Suppressor macrophage treated with lipopolysaccharide for 4 hours (primary cell): Measurements from ENCODE around the gene TMPRSS15.

Source experiments
- DNase-seq: peaks from one replicate; pipeline ENCODE4 v3.0.0-alpha.2; 2020

TMPRSS15 gene

DNA sequence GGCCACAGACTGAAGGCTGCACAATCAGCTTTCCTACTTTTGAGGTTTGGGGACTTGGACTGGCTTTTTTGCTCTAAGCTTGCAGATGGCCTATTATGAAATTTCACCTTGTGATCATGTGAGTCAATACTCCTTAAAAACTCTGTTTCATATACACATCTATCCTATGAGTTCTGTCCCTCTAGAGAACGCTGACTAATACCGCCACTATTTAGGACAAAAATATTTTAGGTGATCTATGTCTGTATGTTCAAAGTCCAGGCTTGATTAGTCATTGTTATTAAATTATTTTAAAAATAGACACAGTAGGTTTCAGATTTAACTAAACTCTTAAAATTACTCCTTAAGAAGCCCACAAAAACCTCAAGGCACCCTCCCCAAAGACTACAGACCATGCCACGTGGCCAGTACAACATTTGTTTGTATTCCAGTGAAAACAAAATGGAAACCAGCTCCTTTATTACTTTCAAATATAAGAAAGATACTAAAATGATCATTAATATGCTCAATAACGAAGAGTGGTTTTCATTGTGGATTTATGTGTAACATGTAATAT lies 63.1 kb downstream of the TMPRSS15 start:
- no peak for DNase-seq

- no peak for DNase-seq
Measured at GRCh38 chr21:18335651-18336236, 67.8 kb downstream of the TMPRSS15 start.

GRCh38 chr21:18334066-18334465 lies 69.5 kb downstream of the TMPRSS15 start:
- no peak for DNase-seq

DNA sequence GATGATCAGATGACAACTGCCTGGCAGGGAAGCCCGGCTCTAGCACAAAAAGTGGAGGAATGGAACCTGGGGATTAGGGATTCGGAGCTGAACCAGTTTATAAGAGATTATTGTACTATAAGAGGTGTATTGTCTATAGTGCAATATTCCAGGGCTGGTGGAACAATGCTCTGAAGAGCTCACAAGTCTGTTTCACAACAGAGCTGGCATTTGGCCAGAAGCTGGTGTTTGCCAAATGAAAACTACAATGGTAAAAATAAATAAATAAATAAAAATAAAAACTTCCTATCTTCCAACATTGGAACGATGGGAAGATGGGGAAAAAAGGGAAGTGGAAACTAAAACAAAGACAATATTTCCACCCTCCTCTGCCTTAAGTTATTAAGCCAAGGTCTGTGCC lies 85.4 kb downstream of the TMPRSS15 start:
- DNase-seq = no peak

GRCh38 chr21:18298228-18298627 lies 105.4 kb downstream of the TMPRSS15 start:
- no peak for DNase-seq

DNA sequence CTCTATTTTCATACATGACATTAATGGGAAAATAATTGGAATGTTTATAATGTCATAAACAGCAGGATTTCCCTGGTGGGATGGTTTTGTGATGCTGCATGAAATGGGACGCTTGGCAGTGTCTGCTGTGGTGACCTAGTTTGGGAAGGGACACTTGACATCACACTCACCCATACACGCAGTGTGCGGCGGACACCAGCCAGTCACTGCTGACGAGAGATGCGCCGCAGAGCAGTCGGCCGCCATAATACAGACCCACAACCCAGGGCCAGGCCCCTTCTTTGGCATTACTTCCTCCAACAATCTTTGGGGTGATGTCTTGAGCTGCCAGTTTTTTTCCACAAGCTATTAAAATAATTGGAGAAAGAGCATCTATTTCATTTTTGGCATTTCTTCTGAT lies 109.5 kb downstream of the TMPRSS15 start:
- DNase-seq = no peak

- no peak for DNase-seq
Measured at GRCh38 chr21:18289876-18290275, 113.7 kb downstream of the TMPRSS15 start.

DNA sequence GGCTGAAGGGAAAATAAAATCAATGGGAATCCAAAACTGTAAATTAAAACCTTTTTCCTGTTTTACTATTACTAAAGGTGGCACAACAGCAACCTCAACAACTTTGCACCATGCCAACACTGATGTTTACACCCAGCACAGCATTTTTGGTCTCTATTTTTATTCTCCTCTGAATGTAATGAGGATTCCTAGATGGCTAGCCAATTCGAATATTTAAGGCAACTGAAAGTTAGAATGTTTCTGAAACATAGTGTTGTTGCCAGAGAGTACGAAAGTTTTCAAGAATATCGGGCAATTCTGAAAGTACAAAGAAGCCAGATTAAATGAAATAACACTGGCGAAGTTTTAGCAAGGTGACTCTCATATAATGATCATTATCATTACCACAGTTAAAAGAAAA lies 118.2 kb downstream of the TMPRSS15 start:
- no peak for DNase-seq

DNA sequence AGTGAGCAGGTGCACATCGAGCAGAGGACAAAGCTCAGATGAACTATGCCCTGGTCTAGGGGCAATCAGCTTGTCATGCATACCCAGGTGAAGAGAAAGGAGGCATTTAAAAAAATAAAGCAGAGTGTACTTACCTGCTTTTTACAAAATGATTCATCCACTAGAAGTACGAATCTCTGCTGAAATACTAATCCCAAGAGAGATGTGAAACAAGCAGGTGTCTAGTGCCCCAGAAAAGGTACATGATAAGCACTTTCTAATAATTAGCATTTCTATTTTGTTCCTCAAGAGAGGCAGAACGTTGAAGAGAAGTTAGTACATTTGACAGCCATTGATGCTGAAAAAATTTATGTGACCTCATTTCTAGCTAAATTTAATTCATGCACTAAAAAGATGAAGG lies 127.8 kb downstream of the TMPRSS15 start:
- no peak for DNase-seq

DNA sequence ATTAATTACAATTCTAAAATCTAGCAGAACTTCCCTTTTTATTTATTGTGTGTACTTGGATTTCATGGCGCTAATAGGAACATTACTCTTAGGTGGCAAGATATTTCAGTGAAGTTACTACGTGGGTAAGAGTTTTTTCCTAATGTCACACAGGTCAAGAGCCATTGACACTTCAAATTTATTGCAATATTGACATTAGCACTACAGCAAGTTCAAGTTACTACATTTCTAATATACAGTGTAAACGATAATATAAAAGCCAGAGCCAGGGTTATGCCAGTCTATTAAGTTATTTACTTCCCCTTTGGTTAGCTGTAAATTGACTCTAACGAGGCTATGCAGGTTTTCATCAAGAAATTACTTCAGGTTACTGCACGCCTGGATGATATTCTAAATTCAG lies 129.2 kb downstream of the TMPRSS15 start:
- DNase-seq = no peak

DNA sequence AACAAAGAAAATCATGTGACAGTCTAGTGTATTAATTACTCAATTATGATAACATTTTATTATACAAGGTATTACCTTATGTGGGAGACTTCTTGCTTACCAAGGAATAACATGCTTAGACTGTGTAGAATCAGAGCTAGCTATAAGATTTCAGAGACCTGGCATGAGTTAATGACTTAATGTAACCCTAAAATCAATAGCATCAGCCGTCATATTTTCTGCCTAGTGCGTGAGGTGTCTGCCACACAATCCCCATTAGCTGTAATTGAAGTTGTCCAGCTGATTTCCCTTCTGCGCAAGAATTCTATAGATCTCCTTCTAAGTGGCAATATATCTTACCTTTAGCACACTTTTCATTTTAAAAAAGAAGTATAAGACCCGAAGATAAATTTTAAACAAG lies 130.2 kb downstream of the TMPRSS15 start:
- no peak for DNase-seq

DNA sequence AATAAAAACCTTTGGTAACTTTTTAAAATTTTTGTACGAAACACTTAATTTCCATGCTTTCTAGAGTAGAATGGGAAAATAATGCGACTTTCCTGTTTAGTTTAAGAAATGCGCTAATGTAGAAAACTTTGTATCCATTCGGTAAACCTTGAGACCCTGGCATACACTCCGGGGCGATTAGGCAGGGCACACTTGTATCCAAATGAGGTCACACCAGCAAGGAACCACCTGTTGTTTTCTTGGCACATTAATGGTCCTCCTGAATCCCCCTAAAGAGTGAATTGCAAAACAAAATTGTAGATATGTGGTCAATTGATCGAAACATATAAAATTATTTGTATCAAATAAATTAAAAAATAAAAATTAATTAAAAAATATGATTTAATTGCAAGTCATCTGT lies 133.7 kb downstream of the TMPRSS15 start:
- no peak for DNase-seq

DNA sequence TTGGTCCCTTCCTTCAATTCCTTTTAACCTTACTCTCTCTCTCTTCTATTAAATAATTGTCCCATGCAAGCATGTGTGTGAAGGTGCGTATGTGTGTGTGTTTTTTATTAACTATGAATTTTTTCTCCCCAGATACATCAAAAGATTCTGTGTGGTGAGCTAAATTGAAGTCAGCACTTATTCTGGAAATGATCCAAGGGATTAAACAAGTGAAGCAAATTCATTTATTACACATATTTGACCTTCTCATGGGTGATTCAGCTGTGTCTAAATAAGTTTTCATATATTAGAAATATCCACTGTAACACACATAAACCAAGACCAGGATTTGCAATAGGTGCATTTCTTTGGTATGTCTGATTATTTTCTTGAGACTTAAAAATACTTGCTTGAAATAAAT lies 134.7 kb downstream of the TMPRSS15 start:
- no peak for DNase-seq

DNA sequence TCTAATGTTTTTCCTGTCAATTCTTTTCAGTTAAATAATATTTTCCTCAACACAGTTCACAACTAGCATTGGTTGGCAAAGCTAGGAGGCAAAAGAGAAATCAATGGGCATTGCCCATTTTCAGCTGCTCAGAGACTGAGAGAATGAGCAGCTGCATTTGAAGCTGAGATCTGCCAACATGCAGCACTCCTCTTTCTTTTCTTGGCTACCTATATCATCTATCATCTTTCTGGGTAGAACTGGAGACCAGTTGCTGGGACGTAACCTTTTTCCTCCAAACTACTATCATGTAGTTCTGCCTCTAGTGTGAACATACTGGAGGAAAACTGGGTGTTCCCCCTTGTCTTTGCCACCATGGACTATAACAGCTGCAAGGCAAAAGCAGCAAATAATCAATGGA lies 136.1 kb downstream of the TMPRSS15 start:
- no peak for DNase-seq

GRCh38 chr21:18265944-18266343 lies 137.6 kb downstream of the TMPRSS15 start:
- DNase-seq = no peak

DNA sequence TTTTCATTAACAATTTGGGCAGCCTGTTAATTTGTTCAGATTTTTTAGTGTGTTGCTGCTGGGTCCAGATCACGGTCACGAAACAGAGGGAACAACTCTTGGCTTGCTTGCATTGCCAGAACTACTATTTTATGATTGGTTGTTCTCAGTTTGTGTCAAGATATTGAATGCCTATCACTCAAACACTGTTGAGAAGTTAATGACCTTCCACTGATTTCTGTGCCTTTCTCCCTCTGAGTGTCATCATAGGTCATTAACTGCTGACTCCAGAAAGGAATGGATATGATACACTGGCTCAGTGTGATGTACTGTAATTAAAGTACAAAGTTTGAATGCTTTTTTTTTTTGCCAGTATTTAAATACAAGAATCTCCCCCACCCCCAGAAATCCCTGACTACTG lies 149.8 kb downstream of the TMPRSS15 start:
- DNase-seq = no peak

DNA sequence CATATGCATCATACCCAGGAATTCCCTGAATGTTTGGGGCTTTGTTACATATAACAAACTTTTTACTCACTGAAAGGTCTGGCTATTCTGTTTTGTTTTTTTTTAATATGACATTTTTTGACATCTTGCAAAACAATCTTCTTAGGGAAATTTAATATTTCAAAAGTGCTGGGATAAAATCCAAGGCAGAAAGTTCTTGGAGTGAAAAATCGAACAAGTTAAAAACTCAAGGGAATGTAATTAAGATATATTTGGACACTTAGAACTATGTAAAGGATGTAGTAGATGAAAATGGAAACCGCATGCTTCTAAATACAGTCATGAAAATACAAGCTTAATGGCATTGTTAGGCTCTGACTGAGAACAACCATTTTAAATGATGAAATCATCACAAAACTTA lies 150.4 kb downstream of the TMPRSS15 start:
- DNase-seq = no peak

GRCh38 chr21:18252680-18253079 lies 150.9 kb downstream of the TMPRSS15 start:
- no peak for DNase-seq

GRCh38 chr21:18252256-18252655 lies 151.3 kb downstream of the TMPRSS15 start:
- DNase-seq = no peak

- no peak for DNase-seq
Measured at GRCh38 chr21:18251065-18251464, 152.5 kb downstream of the TMPRSS15 start.

- no peak for DNase-seq
Measured at GRCh38 chr21:18249672-18250071, 153.9 kb downstream of the TMPRSS15 start.

GRCh38 chr21:18248171-18248570 lies 155.4 kb downstream of the TMPRSS15 start:
- DNase-seq = no peak

- no peak for DNase-seq
Measured at GRCh38 chr21:18245464-18245967, 158.1 kb downstream of the TMPRSS15 start.

GRCh38 chr21:18244671-18245463 lies 158.7 kb downstream of the TMPRSS15 start, which contains the start of gene CHODL:
TSS of gene CHODL (plus strand) at chr21:18244833. CDS start at chr21:18245224, 391 bp downstream.
- no peak for DNase-seq
